Effector CD8-positive, alpha-beta T cell (primary cell): ENCODE data around the gene SP7.
"Not testable (repeated sequence)": the region's sequence is repeated elsewhere in the genome, so short reads cannot be mapped to it uniquely, and the experiment has no call there.

ENCODE experiments used
- DNase-seq: peaks from one replicate; lab custom pipeline; 2025; lab: John Stamatoyannopoulos, UW

The SP7 gene

GRCh38 chr12:53320352-53321195 lies 15.6 kb downstream of the SP7 start:
- DNase-seq = no peak

GRCh38 chr12:53313996-53314395 lies 22.2 kb downstream of the SP7 start:
- no peak for DNase-seq

GRCh38 chr12:53308276-53308675 lies 27.9 kb downstream of the SP7 start:
- no peak for DNase-seq

GRCh38 chr12:53306826-53307225 lies 29.3 kb downstream of the SP7 start:
- DNase-seq = no peak

- no peak for DNase-seq
Measured at GRCh38 chr12:53302903-53303302, 33.3 kb downstream of the SP7 start.

GRCh38 chr12:53300187-53300586 lies 36.0 kb downstream of the SP7 start:
- DNase-seq = no peak

- peak; percentile 64 for DNase-seq
Measured at GRCh38 chr12:53299454-53300180, 36.5 kb downstream of the SP7 start, which contains the start of gene MYG1. TSS of gene MYG1 (plus strand) at chr12:53299695. CDS start at chr12:53299738, 43 bp downstream.

GRCh38 chr12:53299101-53299453 lies 37.1 kb downstream of the SP7 start:
- DNase-seq = no peak

- DNase-seq = no peak
Measured at GRCh38 chr12:53298164-53298563, 38.0 kb downstream of the SP7 start.

GRCh38 chr12:53297106-53297505 lies 39.0 kb downstream of the SP7 start:
- not testable (repeated sequence) for DNase-seq

- DNase-seq = no peak
Measured at GRCh38 chr12:53295891-53296219, 40.3 kb downstream of the SP7 start.

GRCh38 chr12:53295070-53295890 lies 40.9 kb downstream of the SP7 start, which contains the start of gene PFDN5:
TSS of gene PFDN5 (plus strand) at chr12:53295542. CDS start at chr12:53295568, 26 bp downstream.
- peak; percentile 67 for DNase-seq

- no peak for DNase-seq
Measured at GRCh38 chr12:53292426-53292825, 43.7 kb downstream of the SP7 start.

GRCh38 chr12:53290661-53291060 lies 45.5 kb downstream of the SP7 start:
- no peak for DNase-seq

- DNase-seq = no peak
Measured at GRCh38 chr12:53289891-53290290, 46.3 kb downstream of the SP7 start.

- DNase-seq = no peak
Measured at GRCh38 chr12:53288322-53288721, 47.8 kb downstream of the SP7 start.

- peak; percentile 65 for DNase-seq
Measured at GRCh38 chr12:53287741-53288216, 48.4 kb downstream of the SP7 start.

- DNase-seq = no peak
Measured at GRCh38 chr12:53286448-53286847, 49.7 kb downstream of the SP7 start.

- DNase-seq = no peak
Measured at GRCh38 chr12:53279888-53280498, 56.2 kb downstream of the SP7 start.

GRCh38 chr12:53279283-53279869 lies 56.8 kb downstream of the SP7 start:
- no peak for DNase-seq

- DNase-seq = no peak
Measured at GRCh38 chr12:53277981-53278380, 58.2 kb downstream of the SP7 start.
